NB4 (cell line): Measurements from ENCODE around the gene PRORP.

Experiments used
- DNase-seq: peaks from one replicate; pipeline ENCODE4 v3.0.0; 2010; ENCODE audit warnings: low read depth
- H3K4me3 ChIP-seq: one replicate; pipeline ENCODE4 v1.5.1; 2011; ENCODE audit warnings: mild to moderate bottlenecking, low read depth, low read length, moderate library complexity
- CTCF ChIP-seq: IDR thresholded peaks from one replicate; pipeline ENCODE4 v1.5.1; 2012; ENCODE audit warnings: low read depth, low read length
- MAX ChIP-seq: IDR thresholded peaks from 2 replicates; pipeline ENCODE4 v1.6.1; 2011; ENCODE audit warnings: low read depth, low read length
- MYC ChIP-seq: IDR thresholded peaks from 2 replicates; pipeline ENCODE4 v1.6.1; 2011; ENCODE audit warnings: low read depth, low read length
- POLR2A ChIP-seq: IDR thresholded peaks from 2 replicates; pipeline ENCODE4 v1.6.1; 2011; ENCODE audit warnings: mild to moderate bottlenecking; ENCODE audit not compliant: insufficient read length; ENCODE audit errors: extremely low read depth

The PRORP gene

GRCh38 chr14:35154016-35154415 lies 31.7 kb downstream of the PRORP start:
- no peak for TF ChIP-seq MAX
- no peak overlapping the region for H3K4me3 ChIP-seq
- DNase-seq, result no peak

GRCh38 chr14:35155962-35156361 lies 33.6 kb downstream of the PRORP start:
- DNase-seq, result peak; percentile 21
- TF ChIP-seq MAX (no peak), MYC (no peak), CTCF (no peak), POLR2A (no peak)
- H3K4me3 ChIP-seq, result no peak overlapping the region

- no peak for TF ChIP-seq MYC
- no peak for TF ChIP-seq POLR2A
- no peak for TF ChIP-seq MAX
- no peak for TF ChIP-seq CTCF
- H3K4me3 ChIP-seq, result no peak overlapping the region
- DNase-seq, result no peak
Measured at GRCh38 chr14:35158491-35158890, 36.1 kb downstream of the PRORP start.

- no peak overlapping the region for H3K4me3 ChIP-seq
- no peak for DNase-seq
- TF ChIP-seq CTCF, result no peak
- TF ChIP-seq POLR2A, result no peak
- no peak for TF ChIP-seq MYC
- TF ChIP-seq MAX, result no peak
Measured at GRCh38 chr14:35158951-35159653, 36.8 kb downstream of the PRORP start.

- TF ChIP-seq MYC (no peak), CTCF (no peak), MAX (no peak), POLR2A (no peak)
- H3K4me3 ChIP-seq, result no peak overlapping the region
- DNase-seq, result no peak
Measured at GRCh38 chr14:35159742-35160409, 37.5 kb downstream of the PRORP start.

GRCh38 chr14:35161231-35161630 lies 38.9 kb downstream of the PRORP start:
- no peak overlapping the region for H3K4me3 ChIP-seq
- TF ChIP-seq CTCF (no peak), MYC (no peak), MAX (no peak), POLR2A (no peak)
- DNase-seq, result no peak
